GM18868 (cell line): Measurements from ENCODE around the gene ZNF287.
"Not testable (repeated sequence)": the region's sequence is repeated elsewhere in the genome, so short reads cannot be mapped to it uniquely, and the experiment has no call there.

ENCODE experiments used
- ATAC-seq: cut with Tn5 transposase; IDR thresholded peaks from one replicate; pipeline ENCODE4 v1.9.1; 2021; ENCODE audit warnings: mild to moderate bottlenecking, moderate library complexity; ENCODE audit not compliant: unreplicated experiment

ZNF287 gene

DNA sequence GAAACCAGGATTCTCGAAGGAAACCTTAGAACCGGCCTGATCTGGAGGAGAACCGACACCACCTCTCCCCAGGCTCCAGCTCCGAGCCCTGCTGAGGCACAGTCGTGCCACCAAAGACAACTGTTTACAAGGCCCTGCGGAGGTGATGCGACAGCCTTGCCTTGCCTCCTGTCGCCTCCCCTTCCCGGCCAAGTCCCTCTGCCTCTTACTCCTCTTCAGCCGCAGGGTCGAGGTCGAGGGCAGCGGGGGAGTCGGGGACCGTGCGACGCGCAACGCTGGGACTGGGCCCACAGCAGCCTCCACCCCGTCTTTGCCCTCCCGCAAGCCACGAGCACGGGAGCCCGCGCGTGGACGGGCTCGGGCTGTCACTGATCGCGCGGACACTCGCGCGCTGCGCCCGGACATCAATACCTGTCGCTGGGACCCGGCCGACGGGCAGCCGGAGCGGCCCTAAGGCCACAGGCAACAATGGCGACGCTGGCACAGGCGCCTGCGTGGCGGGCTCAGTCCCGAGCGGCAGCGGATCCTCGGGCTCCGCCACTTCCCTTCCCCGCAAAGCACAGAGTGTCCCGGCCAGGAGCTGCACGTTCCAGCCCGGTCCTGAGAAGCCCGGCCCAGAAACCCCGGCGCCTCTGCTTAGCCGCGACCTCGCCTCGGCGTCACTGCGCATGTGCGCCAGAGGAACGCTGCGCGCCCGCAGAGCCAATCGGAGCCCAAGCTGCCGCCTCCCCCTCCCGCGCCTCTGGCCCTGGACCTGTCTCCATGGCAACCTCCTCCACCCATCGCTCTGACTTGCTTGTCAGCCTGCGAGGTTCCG lies at the start of gene ZNF287:
ZNF287 (minus strand) TSS at position 664 of the 817 bp plus-strand sequence. CDS start 1,473 bp downstream, outside the sequence.
- ATAC-seq, result peak; percentile 99

DNA sequence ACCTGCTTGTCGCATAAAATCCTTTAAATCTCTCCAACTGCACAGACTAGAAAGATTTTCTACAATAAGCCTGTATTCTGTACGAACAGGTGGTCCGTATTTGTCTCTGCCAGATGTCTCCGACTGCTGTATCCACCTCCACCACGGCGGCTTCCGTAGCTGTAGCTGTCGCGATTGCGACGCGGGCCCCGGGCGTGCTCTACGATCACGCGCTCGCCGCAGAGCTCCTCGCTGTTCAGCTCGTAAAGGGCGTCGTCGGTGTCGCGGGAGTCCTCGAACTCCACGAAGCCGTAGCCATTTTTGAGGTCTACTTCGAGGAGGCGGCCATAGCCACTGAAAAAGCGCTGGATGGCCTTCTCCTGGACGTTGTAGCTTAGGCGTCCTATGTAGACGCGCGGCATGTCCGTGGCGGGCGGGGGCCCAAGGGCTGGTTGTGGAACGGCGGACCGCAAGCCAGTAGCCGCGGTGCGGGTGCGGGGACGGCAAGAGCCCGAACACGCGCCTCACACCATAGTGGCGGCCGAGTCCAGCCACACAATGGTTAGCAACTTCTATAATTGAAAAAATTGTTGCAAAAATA lies 48.6 kb upstream of the ZNF287 start:
- ATAC-seq, result no peak

DNA sequence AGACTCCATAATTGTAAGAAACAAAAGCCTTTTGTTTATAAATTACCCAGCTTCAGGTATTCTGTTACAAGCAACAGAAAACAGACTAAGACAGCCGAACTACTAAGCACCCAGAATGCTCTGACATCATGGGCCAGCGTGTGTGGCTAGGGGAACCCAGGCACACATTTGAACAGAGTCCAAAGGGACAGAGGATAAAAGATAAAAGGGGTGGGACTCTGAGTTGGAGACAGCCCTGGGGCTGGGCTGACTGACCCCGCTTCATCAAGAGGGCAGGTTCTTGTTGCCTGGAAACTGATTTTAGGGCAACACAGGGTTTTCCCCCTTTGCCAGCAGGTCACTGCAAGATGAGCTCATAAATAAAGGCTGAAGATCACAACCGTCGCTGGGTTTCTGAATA lies 30.5 kb upstream of the ZNF287 start:
- no peak for ATAC-seq

DNA sequence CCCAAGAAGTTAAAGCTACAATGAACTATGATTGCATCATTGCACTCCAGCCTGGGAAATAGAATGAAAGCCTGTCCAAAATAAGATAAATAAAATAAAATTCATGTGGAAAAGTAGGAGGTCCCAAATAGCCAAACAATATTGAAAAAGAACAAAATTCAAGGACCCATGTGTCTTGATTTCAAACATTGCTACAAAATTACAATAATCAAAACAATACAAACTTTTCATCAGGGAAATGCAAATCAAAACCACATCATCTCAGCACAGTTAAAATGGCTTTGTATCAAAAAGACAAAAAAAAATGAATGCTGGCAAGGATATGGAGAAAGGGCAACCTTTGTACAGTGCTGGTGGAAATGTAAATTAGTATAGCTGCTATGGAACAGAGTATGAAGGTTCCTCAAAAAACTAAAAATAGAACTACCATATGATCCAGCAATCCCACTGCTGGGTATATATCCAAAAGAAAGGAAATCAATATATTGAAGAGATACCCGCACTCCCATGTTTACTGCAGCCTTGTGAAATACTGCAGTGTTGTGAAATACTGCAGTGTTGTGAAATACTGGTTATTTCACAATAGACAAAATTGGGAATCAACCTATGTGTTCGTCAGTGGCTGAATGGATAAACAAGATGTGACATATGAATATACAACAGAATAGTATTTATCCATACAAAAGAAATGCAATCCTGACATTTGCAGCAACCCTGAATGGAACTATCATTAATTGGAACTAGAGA lies 24.5 kb upstream of the ZNF287 start:
- no peak for ATAC-seq

DNA sequence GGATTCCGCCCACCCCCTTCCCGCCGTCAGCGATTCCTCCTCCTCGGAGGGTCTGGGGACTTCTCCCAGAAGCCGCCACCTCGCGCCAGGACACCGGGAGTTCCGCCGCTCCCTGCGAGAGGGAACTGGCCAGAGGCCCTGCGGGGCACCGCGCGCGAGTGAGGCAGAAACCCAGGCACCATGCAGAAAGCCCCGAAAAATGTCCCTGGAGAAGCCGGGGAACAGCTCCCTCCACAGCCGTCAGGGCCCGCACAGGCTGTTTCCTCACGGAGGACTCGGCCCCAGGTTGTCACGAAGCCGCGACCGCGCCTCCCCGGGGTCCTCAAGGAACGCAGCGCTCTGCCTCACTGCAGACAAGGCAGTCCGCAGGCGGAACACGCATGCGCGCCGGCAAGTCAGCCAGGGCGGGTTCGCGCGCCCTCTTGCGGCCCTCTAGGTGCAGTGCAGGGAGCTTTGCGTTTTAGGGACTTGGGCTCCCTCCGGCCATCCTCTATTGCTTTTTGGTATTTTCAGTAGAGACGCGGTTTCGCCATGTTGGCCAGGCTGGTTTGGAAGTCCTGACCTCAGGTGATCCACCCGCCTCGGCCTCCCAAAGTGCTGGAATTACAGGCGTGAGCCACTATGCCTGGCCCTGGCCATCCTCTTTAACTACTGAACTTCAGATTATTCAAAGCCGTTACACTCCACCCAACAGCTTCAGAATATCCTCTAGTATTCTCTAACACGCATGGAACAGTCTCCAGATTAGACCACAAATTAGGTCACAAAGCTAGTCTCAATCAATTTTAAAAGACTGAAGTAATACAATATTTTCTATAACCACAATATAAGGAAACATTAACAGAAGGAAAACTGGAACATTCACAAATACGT lies 20.3 kb upstream of the ZNF287 start:
- ATAC-seq, result peak; percentile 80

DNA sequence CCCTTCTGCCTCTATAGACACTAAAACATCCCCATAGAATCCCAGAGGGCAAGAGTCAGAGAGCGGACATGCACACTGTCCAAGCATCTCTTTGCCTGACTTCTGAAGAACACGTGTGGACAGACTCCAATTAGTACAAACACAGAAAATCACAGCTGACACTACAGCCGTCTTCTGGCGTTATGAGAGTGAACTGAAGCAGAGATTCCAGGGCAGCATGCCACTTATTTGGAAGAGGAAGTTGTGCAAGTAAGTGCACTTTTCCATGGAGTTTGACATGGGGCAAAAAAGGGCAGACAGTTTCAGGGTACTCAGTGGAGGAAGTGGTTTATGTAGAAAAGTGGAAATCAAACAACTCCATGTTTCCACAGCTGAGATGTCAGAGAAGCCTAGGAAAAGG lies 16.8 kb upstream of the ZNF287 start:
- ATAC-seq, result no peak

DNA sequence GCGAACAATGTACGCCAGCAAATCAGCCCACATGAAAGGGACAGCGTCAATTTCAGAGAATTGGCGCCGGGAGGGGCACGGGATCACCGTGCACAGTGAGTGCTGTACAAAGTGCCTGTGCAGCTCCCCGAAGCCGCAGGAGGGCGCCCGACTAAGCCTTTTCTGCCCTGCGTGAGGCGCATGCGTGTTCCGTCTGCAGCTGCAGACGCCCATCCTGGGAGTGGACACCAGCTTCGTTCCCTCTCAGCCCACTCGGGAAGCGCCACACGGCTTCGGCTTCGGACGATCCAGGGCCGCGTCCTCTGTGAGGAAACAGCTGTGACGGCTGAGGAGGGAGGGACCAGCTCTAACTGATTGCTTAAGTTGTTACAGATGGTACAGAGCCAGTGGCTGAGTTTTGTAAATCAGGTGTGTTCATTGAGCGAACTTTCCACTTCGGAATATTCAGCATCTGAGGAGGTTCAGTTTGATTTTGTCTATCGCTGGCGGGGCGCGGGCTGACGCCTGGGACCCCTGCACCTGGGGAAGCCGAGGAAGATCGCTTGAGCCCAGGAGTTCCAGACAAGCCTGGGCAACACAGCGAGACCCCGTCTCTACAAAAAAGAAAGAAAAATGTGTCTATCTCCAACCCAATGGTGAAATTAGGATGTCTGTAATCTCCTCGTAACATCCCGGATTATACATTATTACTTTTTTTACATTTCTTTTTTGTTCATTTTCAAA lies 15.4 kb upstream of the ZNF287 start:
- ATAC-seq, result peak; percentile 45

DNA sequence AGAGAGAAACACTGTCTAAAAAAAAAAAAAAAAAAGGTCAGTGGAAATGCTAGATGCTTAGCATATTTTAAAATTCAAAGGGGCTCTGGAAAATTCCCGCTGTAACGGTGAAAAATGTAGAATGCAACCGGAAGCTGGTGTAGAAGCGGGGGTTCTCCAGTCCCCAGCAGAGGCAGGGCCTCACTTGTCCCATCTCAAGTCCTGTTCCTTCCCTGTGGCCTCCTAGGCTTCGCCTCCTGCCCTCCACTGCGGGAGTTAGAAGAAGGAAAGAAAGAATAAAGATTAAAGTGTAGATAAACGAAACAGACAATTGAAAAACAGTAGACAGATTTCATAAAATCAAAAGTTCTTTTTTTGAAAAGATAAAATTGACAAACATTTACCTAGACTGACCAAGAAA lies 14.8 kb upstream of the ZNF287 start:
- ATAC-seq, result no peak

DNA sequence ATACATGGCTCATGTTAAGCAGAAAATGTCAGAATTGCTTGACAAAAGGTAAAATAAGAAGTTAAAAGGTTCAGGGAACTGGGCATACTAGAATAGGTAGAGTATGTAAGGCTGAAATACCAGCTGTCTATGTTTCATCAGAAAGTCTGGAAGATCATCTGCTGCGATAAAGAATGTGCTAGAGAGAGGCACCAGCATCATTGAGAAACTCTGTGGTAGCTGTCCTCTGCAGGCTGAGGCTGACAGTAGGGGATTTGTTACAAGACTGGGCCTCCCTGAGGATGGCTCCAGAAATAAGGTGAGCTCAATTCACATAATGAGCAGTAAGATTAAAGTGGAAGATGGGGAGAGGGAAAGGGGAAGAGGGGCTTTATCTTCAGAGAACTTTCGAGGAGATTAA lies 4.5 kb upstream of the ZNF287 start:
- ATAC-seq, result no peak

DNA sequence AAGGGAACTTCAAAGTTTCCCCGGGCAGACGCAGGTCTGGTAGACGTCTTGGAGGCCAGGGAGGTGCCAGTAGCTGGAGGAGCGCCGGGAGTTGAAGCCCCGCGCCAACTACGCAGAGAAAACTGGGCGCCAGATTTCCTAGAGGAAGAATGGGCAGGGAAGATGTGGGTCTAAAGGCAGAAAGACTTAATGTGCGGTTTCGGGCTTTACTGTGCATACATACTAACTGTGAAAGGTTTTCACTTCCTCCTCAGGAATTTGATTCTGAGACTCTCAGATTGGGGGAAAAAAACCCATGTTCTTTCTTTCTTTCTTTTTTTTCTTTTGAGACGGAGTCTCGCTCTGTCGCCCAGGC lies 331 bp upstream of the ZNF287 start:
- peak; percentile 42 for ATAC-seq

DNA sequence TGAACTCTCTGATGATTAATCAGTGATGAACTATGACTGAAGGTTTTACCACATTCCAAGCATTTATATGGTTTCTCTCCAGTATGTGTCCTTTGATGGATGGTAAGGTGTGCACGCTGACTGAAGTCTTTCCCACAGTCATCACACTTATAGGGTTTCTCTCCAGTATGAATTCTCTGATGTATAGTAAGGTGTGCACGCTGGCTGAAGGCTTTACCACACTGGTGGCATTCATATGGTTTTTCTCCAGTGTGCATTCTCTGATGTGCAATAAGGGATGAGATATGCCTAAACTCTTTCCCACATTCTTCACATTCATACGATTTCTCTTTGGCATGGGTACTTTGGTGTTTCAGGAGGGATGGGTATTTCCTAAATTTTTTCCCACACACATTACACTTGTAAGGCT lies 16.4 kb downstream of the ZNF287 start:
- ATAC-seq, result no peak

DNA sequence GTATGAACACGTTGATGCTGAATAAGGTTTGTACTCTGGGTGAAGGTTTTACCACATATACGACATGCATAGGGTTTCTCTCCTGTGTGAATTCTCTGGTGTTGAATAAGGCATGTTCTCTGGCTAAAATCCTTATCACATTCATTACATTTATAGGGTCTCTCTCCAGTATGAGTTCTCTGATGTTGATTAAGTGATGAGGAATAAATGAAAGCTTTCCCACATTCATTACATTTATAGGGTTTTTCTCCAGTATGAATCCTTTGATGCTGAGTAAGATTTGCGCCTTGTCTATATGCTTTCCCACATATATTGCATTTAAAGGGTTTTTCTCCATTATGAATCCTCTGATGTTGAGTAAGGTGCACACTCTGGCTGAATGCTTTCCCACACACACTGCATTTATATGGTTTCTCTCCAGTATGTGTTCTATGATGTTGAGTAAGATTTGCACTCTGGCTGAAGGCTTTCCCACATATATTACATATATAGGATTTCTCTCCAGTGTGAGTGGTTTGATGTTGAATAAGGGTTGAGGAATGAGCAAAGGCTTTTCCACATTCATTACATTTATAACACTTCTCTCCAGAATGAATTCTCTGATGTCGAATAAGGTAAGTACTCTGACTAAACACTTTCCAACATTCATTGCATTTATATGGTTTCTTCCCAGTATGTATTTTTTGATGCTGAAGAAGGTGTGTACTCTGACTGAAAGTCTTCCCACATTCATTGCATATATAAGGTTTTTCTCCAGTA lies 16.9 kb downstream of the ZNF287 start:
- ATAC-seq, result no peak

DNA sequence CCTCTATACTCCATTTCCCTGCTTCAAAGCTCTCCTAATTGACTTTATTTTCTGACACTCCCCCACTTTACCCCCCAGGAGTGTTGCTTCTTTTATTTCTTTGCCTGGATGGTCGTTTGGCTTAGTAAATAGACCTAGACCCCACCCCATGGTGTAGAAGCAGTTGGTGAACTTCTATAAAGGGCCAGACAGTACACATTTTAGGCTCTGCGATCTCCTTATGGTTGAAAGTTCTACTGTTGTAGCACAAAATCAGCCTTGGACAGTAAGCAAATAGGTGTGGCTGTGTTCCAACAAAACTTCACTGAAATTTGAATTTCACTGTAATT lies 31.9 kb downstream of the ZNF287 start:
- no peak for ATAC-seq

DNA sequence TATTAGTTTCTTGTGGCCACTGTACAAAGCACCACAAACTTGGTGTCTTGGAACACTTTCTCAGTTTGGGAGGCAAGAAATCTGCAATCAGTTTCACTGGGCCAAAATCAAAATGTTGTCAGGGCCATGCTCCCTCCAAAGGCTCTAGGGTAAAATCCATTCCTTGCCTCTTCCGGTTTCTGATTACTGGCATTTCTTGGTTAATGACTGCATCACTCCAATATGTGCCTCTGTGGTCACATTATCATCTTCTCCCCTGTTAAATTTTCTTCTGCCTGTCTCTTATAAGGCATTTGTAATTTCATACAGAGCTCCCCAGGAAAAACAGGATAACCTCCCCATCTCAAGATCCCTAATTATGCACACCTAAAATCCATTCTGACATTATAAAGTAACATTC lies 34.8 kb downstream of the ZNF287 start:
- ATAC-seq, result no peak

DNA sequence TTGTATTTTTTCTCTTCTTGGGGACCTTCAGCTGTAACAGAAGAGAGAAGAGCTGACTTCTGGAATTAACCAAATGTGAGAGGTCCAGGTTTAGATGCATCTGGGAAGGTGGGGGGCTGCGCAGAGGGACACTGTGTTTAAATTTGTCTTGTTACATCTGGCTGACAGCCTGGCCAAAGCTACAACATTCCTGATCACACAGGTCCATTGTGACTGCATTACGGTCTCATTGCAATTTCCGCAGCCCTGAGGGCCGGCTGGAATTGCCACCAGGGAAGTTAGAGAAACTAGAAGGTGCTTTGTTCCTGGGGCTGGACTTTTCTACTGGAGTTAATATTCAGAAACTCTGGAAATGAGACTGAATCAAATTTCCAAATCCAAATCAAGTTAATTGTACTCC lies 39.1 kb downstream of the ZNF287 start:
- ATAC-seq, result no peak

DNA sequence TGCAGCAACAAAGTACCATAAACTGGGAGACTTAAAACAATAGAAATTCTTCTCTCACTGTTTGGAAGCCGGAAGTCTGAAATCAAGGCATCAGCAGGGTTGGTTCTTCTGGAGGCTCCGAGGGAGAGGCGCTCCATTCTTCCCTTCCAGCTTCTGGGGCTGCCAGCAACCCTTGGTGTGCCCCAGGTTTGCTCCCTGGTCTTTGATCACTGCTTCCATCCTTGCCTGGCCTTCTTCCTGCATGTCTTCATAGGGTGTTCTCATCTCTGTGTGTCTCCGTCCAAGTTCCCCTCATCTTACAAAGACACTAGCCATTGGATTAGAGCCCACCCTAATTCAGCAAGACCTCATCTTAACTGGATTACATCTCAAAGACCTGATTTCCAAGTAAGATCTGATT lies 41.7 kb downstream of the ZNF287 start:
- ATAC-seq, result no peak

DNA sequence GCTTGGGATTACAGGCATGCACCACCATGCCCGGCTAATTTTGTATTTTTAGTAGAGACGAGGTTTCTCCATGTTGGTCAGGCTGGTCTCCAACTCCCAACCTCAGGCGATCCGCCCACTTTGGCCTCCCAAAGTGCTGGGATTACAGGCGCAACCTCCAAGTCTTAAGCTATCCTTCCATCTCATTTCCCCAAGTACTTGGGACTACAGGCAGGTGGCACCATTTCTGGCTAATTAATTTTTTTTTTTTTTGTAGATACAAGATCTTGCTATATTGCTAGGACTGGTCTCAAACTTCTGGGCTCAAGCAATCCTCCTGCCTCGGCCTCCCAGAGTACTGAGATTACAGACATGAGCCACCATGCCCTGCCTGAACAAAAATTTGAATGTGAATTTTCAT lies 43.4 kb downstream of the ZNF287 start:
- not testable (repeated sequence) for ATAC-seq

DNA sequence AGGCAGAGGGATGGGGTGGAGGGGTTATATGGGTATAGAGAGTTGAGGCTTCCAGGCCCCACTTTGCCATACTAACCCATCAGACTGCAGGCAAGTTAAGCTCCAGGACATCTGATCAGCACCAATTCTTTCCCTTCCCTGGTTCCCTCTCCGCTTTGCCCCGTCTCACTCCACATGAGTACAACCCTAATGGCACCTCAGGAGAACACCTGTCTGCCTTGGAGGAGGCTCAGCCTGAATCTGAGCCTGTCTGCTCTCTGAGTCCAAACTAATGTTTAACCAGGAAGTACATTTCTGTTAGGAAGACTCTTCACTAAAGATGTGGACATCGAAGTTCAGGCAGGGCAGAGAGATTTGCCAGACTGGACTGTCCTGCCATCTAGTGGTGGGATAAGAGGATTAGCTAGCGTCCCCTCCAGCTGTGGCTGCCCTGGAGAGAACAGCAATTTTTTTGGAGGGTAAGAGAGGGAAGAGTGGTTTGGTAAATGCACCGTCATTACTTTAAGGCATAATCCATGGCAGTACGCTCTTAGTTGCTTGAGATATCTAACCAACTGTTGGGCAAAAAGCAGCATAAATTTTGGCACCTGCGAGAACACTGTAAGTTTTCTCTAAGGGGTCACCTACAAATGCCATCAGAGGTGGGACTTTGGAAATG lies 47.8 kb downstream of the ZNF287 start:
- ATAC-seq, result no peak

DNA sequence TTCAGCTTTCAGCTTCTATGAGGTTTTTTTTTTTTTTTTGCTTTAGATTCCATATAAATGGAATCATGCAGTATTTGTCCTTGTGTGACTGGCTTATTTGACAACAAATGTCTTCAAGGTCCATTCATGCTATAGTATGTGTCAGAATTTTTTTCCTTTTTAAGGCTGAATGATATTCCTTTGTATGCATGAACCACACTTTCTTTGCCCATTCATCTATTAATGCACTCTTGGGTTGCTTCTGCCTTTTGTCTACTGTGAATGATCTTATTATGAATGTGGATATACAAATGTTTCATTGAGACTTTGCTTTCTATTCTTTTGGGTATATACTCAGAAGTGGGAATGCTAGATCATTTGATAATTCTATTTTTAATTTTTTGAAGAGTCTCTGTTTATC lies 50.0 kb downstream of the ZNF287 start:
- ATAC-seq, result no peak
